SK-N-DZ (cell line): ENCODE data around the gene HERC6. TPM values are rescaled to one million over a fixed set of nuclear protein-coding genes. Genes with fewer than 3 reads are reported as not detected.
"Not testable (repeated sequence)": the region's sequence is repeated elsewhere in the genome, so short reads cannot be mapped to it uniquely, and the experiment has no call there.

Experiments used
- DNase-seq: peaks from one replicate; pipeline ENCODE4 v3.0.0-alpha.2; 2015; ENCODE audit warnings: low spot score
- polyA plus RNA-seq, 2 experiments: library from polyadenylated mRNA; depleted of rRNA; stranded (reverse); fragments of >200 nt; gene quantifications; 2 replicates each; pipeline ENCODE4 v1.2.3, GENCODE V29; 2014

The HERC6 gene
- 0.88 TPM in 1 of 2 replicates, not detected in the other for polyA plus RNA-seq (2014; cell fraction: cytosol; rRNA removed)
- not detected in 2 replicates for polyA plus RNA-seq (2014; cell fraction: nucleus; rRNA removed)

DNA sequence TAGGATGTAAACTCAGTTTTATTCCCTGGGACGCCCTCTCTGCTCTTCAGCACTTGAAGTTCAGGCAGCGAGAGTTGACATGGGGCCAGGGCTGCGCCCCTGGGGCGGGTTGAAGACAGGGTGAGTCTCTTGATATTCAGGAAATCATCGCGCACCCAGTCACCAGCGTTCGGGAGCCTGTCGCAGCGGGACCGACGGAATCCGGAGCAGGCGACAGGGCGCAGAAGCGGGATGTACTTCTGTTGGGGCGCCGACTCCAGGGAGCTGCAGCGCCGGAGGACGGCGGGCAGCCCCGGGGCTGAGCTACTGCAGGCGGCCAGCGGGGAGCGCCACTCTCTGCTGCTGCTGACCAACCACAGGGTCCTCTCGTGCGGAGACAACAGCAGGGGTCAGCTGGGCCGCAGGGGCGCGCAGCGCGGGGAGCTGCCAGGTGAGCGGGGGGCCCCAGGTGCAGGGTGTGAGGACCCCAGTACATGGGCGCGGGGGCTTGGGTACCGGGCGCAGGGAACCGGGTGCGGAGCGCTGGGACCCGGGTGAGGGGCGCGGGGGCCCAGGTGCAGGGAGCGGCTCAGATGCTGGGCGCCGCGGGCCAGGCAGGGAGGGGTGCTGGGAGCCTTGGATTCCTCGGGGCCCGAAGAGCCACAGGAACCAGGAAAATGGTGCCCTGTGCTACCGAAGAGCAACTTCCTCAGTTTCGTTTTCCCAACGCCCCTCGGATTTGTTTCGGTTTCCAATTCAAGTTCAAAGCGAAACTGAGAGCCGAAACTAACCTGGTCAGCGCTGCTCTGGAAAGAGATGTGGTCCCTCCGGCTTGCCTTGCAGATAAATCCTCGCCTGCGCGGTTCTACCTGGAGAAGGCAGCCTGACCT, at the start of gene HERC6:
TSS of gene HERC6 (plus strand) at position 162 of the 869 bp plus-strand sequence. CDS start at position 232, 70 bp downstream.
- DNase-seq: peak; percentile 56

DNA sequence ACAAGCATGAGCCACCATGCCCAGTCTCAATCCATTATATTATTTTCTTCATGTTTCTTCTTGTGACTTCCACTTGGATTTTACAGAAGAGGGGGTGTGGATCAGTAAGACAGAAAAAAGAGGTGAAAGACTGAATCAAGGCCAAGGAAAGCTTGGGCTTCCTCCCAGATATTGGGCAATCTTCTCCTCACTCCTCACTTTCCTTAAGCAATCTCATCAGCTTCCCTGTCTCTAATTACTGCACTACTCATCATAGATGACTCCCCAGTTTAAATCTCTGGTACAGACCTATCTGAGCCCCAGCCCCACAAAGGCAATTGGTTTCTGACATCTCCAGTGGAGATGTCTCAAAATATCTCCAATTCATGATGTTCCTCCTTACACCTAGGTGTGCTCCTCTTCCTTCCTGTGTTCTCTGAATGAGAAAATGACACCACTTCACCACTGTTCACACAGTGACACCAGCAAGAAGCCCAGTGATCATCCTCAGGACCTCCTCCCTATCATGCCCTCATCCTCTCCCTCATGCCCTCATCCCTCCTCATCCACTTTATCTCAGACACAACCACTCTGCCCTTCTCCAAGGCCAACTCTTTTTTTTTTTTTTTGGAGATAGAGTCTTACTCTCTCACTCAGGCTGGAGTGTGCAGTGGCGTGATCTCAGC, 44.8 kb upstream of the HERC6 start:
- no peak for DNase-seq

DNA sequence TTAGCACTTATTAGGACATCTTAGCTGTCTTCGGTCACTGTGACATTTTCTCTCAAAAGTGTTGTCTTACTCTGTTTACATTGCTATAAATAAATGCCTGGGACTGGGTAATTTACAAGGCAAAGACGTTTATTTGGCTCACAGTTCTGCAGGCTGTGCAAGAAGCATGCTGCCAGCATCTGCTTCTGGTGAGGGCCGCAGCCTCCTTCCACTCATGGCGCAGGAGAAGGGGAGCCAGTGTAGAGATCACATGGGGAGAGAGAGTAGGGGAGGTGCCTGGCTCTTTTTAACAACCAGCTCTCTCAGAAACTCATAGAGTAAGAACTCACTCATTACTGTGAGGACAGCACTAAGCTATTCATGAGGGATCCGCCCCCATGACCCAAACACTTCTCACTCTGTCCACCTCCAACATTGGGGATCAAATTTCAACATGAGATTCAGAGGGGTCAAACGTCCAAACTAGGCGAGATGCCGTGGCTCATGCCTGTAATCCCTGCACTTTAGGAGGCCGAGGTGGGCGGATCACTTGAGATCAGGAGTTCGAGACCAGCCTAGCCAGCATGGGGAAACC, 43.5 kb upstream of the HERC6 start:
- no peak for DNase-seq

DNA sequence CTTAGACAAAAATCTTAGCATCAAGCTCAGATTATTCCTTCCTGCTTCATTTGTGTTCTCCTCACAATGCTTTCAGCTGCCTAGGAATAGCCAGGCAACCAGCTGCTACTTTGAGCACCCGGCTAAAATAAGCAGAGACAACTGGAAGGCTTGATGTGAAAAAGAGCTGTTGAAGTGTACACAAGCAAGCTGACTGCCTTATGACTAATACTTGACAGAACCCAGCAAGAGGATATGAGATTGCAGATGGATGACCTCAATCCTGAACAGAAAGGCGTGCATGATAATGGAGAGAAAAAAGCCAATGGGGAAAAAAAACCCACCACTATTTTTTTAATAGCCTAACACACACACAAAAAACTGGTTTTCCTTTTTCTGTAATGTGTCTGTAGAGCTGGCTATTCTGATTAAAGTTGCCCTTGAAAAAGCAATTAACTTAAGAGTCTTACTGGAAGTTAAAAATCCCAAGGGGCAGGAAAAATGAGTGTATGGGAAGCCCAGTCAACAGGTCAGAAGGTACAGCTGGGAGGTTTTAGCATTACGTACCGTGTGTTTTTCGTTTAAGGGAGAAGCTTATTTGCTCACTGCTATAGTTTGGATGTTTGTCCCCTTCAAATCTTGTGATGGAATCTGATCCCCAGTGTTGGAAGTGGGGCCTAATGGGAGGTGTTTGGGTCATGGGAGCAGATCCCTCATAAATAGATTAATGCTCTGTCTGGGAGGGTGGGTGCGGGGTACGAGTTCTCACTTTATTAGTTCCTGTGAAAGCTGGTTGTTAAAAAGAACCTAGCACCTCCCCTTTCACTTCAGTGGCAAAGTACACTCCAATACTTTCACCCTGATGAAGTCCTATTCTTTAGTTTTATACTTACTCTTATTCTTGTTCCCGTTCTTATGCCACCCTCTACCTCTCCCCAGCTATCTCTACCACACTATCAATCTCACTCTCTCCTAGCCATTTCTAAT, 37.1 kb upstream of the HERC6 start:
- DNase-seq: no peak

DNA sequence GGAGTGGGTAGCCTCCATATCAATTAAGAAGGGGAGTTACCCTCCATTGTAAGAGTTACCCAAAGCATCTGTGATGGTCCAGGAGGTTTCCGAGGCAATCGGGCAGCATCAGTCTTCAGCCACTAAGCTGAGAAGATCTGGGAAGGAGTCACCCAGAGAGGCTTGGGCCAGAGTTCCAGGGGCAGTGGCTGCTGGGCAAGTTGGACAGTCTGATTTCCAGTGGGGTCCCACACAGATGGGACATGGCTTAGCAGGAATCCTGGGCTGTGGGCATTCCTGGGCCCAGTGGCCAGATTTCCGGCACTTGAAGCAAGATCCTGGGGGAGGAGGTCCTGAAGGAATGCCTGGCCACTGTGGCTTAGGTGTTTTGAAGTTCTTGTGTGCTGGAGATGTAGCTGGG, 31.8 kb upstream of the HERC6 start:
- DNase-seq: not testable (repeated sequence)

DNA sequence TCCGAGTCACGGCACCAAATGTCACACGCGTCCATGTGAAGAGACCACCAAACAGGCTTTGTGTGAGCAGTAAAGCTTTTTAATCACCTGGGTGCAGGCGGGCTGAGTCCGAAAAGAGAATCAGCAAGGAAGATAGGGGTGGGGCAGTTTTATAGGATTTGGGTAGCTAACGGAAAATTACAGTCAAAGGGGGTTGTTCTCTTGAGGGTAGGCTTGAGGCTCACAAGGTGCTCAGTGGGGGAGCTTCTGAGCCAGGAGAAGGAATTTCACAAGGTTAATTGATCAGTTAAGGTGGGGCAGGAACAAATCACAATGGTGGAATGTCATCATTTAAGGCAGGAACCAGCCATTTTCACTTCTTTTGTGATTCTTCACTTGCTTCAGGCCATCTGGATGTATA, 29.9 kb upstream of the HERC6 start:
- DNase-seq: not testable (repeated sequence)

DNA sequence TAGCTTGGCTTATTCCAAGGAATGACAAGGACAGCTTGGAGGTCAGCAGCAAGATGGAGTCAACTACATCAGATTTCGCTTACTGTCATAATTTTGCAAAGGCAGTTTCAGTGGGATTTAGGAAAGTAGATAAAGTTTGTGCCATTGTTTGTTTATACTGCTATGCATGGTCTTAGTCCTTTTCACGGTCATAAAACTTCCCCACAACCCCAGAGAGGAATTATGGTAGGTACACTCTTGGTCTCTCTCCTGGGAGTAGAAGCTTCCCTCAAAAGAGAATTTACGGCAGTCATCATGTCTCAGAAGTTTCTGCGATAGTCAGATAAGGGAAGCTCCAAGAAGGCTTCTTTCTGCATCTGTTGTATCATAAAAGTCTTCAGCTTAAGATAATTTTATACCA, 27.9 kb upstream of the HERC6 start:
- no peak for DNase-seq

DNA sequence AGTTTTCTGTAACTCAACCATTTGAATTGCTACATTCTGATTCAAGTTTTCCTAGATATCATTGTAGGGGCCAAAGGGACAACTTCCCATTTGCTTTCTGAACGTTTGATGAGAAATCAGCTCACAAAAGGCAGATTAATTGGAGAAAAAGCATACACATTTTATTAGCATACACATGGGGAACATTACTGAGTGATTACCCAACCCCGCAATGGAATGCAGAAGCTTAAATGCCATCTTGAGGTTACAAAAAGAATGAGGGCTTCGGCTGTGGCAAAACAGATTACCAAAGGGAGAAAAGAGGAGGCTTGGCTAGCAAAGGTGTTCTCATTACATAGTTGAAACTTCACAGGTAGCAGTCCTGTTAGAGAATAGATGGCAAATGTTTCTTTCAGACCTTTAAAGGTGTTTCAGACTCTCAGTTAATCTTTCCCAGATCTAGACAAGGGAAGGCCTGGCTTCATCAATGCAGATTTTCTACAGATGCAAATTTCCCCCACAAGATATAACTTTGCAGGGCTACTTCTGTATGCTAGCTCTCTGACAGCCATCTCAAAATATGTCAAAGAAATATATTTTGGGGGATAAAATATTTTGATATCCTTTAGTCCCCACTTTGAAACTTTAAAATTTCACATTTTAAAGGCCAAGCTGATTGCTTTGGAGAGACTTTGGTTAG, 26.5 kb upstream of the HERC6 start:
- no peak for DNase-seq

DNA sequence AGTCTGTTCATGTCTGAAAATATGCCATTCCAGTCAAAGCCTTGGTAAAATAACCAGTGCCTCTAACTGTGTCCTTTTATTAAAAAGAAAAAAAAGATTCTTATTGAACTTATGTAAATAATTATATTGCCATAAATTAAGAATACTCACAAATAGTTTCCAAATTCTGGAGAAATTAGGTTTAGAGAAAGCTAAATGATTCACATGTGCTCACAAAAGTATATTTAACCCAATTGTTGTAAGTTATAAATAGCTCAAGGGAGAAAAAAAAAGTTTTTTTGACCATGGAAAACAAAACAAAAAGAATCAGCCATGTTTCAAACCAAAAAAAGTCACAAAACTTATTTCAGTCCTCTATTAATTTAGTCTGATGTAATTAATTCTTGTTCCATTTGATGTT, 25.3 kb upstream of the HERC6 start:
- no peak for DNase-seq

DNA sequence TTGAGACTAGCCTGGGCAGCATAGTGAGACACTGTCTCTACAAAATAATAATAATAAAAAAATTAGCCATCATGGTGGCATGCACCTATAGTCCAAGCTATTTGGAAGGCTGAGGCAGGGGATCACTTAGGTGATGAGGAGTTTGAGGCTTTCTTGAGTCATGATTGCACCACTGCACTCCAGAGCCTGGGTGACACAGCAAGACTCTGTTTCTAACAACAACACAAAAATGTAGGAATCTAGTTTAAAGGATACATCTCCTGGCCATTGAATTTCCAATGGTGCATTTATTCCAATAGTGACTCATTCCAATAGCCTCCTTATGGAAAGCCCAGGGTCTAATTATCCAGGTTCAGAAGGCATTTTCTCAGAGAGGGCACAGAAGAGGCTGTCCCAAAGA, 21.9 kb upstream of the HERC6 start:
- no peak for DNase-seq

DNA sequence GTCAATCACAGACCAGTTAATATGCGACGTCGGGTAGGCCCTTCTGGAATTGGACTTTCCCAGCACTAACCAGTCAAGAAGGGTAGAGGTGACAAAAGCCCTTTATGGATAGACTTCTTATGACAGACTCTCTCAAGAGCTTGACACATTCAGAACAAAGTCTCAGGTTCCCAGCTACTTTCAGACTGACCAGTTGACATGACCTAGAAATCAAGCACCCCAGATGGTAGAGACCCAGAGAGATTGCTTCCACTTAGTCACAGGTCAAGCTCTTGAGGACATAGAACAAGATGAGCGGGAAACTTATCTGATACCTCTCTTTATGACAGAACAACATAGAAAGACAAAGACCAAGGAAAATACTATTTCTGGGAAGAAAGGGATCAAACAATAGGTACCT, 21.4 kb upstream of the HERC6 start:
- no peak for DNase-seq

DNA sequence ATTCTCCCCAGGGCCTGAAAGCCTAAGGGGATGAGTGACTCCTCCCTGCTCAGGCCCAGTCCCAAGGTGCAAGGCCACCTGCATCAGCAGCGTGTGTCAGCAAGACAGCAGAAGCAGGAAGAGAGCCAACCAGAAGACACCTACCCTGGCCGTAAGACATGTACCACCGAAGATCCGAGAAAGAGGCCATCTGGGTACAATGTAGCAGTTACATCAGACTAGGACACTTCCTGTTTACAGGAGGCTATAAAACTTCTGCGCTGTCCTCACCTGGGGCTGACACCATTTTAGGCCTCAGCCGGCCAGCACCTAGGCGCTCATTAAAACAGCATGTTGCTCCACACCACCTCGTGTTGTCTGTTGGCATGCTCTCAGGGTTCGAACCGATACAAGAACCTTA, 19.1 kb upstream of the HERC6 start:
- no peak for DNase-seq

DNA sequence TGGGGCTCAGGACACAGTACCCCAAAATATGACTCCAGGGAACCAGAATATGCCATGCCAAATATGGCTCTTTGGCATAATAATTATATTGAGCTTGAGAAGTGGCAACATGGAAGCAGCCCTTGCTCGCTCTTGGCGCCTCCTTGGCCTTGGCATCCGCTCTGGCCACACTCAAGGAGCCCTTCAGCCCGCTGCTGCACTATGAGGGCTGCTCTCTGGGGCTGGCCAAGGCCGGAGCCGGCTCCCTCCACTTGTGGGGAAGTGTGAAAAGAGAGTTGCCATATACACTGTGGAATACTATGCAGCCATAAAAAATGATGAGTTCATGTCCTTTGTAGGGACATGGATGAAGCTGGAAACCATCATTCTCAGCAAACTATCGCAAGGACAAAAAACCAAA, 18.4 kb upstream of the HERC6 start:
- DNase-seq: no peak

DNA sequence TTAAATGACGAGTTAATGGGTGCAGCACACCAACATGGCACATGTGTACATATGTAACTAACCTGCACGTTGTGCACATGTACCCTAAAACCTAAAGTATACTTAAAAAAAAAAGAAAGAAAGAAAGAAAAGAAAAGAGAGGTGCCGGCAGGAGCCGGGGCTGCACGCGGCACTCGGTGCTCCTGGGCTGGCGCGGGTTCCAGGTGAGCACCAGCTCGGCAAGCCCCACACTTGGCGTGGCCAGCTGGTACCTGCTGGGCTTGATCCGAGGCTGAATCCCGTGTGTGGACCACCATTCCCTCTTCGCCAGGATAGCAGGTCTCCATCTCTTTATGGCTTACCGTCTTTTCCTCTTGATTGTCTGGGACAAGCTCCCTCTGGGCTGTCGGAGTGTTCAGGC, 17.9 kb upstream of the HERC6 start:
- no peak for DNase-seq

DNA sequence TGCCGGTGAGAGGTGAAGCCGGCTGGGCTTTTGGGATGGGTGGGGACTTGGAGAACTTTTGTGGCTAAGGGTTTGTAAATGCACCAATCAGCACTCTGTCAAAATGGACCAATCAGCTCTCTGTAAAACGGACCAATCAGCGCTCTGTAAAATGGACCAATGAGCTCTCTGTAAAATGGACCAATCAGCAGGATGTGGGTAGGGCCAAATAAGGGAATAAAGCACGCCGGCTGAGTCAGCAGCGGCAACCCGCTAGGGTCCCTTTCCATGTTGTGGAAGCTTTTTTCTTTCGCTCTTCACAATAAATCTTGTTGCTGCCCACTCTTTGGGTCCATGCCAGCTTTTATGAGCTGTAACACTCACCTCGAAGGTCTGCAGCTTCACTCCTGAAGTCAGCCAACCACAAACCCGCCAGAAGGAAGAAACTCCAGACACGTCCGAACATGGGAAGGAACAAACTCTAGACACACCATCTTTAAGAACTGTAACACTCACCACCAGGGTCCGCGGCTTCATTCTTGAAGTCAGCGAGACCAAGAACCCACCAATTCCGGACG, 17.4 kb upstream of the HERC6 start:
- not testable (repeated sequence) for DNase-seq

DNA sequence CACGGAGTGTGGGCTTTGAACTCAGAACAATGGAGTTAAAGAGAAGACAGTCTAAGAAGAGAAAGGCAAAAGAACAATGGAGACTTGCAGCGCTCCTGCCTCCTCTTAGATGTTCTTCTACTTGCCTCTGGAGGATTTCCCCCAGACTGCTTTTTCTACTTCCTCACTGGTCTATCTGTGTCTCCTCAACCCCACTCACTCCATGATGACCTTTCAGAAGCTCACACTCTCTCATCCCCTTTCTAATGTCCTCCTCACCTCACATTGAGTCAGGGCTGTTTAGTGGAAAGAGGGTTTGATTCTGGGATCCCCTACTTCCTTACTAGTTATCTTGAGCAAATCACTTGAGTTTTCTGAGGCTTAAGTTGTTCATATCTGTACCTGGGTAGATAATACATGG, 12.2 kb upstream of the HERC6 start:
- DNase-seq: no peak

DNA sequence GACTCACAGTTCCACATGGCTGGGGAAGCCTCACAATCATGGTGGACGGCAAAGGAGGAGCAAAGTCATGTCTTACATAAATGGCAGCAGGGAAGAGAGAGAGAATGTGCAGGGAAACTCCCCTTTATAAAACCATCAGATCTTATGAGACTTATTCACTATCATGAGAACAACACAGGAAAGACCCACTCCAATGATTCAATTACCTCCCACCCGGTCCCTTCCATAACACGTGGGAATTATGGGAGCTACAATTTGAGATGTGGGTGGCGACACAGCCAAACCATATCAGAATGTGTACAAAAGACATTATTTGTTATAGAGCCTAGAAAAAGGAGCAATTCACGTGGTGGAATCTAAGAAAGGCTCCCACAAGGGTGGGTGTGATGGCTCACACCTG, 10.8 kb upstream of the HERC6 start:
- no peak for DNase-seq

DNA sequence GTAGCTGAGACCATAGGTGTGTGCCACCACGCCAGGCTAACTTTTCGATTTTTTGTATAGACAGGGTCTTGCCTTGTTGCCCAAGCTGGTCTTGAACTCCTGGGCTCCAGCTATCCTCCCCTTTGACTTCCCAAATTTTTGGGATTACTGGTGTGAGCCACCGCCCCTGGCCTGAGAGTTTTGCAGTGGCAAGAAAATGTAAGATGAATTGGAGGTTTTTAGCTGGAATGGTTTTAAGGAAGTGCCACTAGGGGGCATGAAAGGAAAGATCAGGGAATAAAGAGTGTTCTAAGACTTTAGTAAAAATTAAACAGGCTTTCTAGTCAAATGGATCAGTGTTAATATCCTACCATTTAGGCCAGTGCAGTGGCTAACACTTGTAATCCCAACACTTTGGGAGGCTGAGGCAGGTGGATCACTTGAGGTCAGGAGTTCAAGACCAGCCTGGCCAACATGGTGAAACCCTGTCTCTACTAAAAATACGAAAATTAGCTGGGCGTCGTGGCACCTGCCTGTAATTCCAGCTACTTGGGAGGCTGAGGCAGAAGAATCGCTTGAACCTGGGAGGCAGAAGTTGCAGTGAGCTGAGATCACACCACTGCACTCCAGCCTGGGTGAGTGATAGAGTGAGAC, 9.4 kb upstream of the HERC6 start:
- peak; percentile 8 for DNase-seq

DNA sequence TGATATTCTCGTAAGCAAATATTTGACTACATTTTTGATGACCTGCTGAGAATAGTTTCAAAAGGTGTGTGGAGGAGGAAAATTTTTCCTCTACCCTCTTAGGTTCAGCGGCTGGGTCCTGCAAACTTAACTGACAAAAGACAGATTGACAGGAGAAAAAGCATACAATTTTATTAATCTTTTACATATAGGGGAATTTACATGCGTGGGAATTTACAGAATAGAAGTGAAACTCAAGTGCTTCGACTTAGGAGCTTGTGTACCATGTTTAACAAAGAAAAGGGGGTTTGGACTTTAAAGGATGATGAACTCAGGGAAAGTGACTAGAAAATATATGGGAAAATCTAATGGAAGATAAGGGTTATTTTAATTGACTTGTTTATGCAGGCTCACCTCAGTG, 2.5 kb downstream of the HERC6 start:
- DNase-seq: no peak

DNA sequence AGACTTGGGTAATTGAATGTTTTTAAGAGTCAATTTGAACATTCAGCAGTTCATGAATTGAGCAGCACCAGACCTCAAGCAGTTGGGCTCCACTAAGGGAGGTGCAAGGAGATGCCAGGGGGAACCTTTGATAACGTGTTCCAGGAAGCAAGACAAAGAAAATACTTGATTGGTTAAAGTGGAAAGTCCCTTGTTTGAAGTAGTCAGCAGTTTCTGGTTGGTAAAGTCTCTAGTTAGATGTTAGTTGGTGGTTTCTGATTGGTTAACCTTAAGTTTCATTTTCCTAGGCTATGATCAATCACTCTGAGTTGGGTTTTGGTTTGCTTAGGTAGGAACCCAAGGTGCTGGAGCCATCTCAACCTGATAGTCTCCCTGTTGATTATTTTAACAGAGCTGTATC, 4.0 kb downstream of the HERC6 start:
- DNase-seq: no peak
